Tibial artery (tissue), 4 donors: Measurements from ENCODE around the gene IQCE.

Experiments
- DNase-seq, 2 donors: peaks; one replicate each; pipeline ENCODE4 v3.0.0-alpha.2; 2019
- H3K27ac ChIP-seq, 2 donors: fragments of 200-600 bp; sonication (generic) in 1 of 2; 1 replicate in 1 of 2; 2 replicates in 1 of 2; pipeline ENCODE4 v1.5.1; 2018 to 2019; ENCODE audit warnings: mild to moderate bottlenecking in 1 of 2
- H3K27me3 ChIP-seq, 2 donors: fragments of 200-600 bp; sonication (generic) in 1 of 2; one replicate each; pipeline versions ENCODE4 v1.5.1 to v1.6.0; 2016 to 2019
- H3K36me3 ChIP-seq, 3 donors: fragments of 200-600 bp; sonication (generic) in 2 of 3; one replicate each; pipeline ENCODE4 v1.5.1; 2016 to 2019; ENCODE audit warnings: mild to moderate bottlenecking in 2 of 3
- H3K4me1 ChIP-seq, 4 donors: fragments of 200-600 bp; sonication (generic) in 2 of 4; 1 replicate in 3 of 4; 2 replicates in 1 of 4; pipeline ENCODE4 v1.5.1; 2016 to 2019
- H3K4me3 ChIP-seq, 2 donors: fragments of 200-600 bp; sonication (generic) in 1 of 2; 1 replicate in 1 of 2; 2 replicates in 1 of 2; pipeline ENCODE4 v1.5.1; 2018 to 2019; ENCODE audit warnings: mild to moderate bottlenecking in 2 of 2
- H3K9me3 ChIP-seq, 3 donors: fragments of 200-600 bp; sonication (generic) in 1 of 3; one replicate each; pipeline ENCODE4 v1.5.1; 2016 to 2019
- CTCF ChIP-seq, 2 experiments: fragments of 200-600 bp in 1 of 2; fragments of 450-650 bp in 1 of 2; IDR thresholded peaks; one replicate each; pipeline ENCODE4 v1.5.1; 2017 to 2019; ENCODE audit warnings: antibody characterized with exemption in 2 of 2, mild to moderate bottlenecking in 1 of 2, moderate library complexity in 1 of 2
- intact Hi-C: fragments of 100-400 bp; cut with DNase I; formaldehyde crosslinking; loops from one replicate; pipeline ENCODE4 v1.15.0; 2023; ENCODE audit warnings: low total_unique reads

Gene IQCE

DNA sequence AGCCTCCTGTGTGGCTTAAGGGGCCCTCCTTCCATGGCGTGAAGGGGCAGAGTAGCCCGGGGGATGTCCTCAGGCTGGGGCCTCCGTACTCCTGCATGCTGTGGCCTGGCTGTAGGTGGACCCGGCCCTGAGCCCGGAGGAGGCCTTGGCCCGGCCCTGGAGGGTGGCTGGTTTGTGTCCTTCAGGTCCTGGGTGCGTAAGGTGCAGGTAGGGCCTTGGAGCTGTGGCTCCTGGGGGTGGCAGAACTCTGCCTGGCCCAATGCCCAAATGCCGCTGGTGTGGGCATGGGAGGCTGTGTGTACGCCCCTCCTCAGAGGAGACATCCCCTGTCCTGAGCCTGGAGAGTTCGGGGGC lies 102.3 kb downstream of the IQCE start:
- TF ChIP-seq CTCF (IDR thresholded peaks at IDR 0.05): no peak
- peaks cover 0 to 12% (median 7%) of the 10 kb centered on the region in 4 donors for H3K4me1 ChIP-seq
- H3K27ac ChIP-seq: no peak overlapping the region
- intact Hi-C loops: no loop called here
- H3K9me3 ChIP-seq: no peaks in the 10 kb centered on the region
- no peak overlapping the region for H3K4me3 ChIP-seq
- H3K27me3 ChIP-seq: no peaks in the 10 kb centered on the region
- peaks cover 8 to 65% (median 38%) of the 10 kb centered on the region in 3 donors for H3K36me3 ChIP-seq
- no peak for DNase-seq

GRCh38 chr7:2661602-2662272 lies 103.0 kb downstream of the IQCE start:
- intact Hi-C loops: no loop called here
- Histone ChIP-seq H3K27ac (no peak overlapping the region), H3K9me3 (no peaks in the 10 kb centered on the region), H3K36me3 (peaks cover 2 to 59% (median 37%) of the 10 kb centered on the region in 3 donors), H3K4me1 (peaks cover 0 to 12% (median 7%) of the 10 kb centered on the region in 4 donors), H3K27me3 (no peaks in the 10 kb centered on the region), H3K4me3 (no peak overlapping the region)
- no peak for DNase-seq
- TF ChIP-seq CTCF (IDR thresholded peaks at IDR 0.05): no peak

- no peak for DNase-seq
- H3K4me1 ChIP-seq: peaks cover 0 to 12% (median 7%) of the 10 kb centered on the region in 4 donors
- H3K27ac ChIP-seq: no peak overlapping the region
- H3K4me3 ChIP-seq: no peak overlapping the region
- H3K9me3 ChIP-seq: no peaks in the 10 kb centered on the region
- H3K27me3 ChIP-seq: no peaks in the 10 kb centered on the region
- intact Hi-C loops: no loop called here
- TF ChIP-seq CTCF (IDR thresholded peaks at IDR 0.05): no peak
- H3K36me3 ChIP-seq: peaks cover 0 to 51% (median 37%) of the 10 kb centered on the region in 3 donors
Measured at GRCh38 chr7:2662273-2663120, 103.7 kb downstream of the IQCE start.

- Histone ChIP-seq H3K4me1 (peaks cover 0 to 12% (median 7%) of the 10 kb centered on the region in 4 donors), H3K27me3 (no peaks in the 10 kb centered on the region), H3K27ac (no peak overlapping the region), H3K36me3 (peaks cover 0 to 43% (median 34%) of the 10 kb centered on the region in 3 donors), H3K4me3 (no peak overlapping the region), H3K9me3 (no peaks in the 10 kb centered on the region)
- no peak for DNase-seq
- intact Hi-C loops: no loop called here
- TF ChIP-seq CTCF (IDR thresholded peaks at IDR 0.05): no peak
Measured at GRCh38 chr7:2663121-2663886, 104.5 kb downstream of the IQCE start.

- intact Hi-C loops: no loop called here
- no peak for TF ChIP-seq CTCF (IDR thresholded peaks at IDR 0.05)
- H3K4me3 ChIP-seq: no peak overlapping the region
- H3K9me3 ChIP-seq: no peaks in the 10 kb centered on the region
- no peak overlapping the region for H3K27ac ChIP-seq
- H3K36me3 ChIP-seq: peaks cover 0 to 36% (median 27%) of the 10 kb centered on the region in 3 donors
- DNase-seq: no peak
- H3K27me3 ChIP-seq: no peaks in the 10 kb centered on the region
- peaks cover 0 to 12% (median 7%) of the 10 kb centered on the region in 4 donors for H3K4me1 ChIP-seq
Measured at GRCh38 chr7:2663960-2664359, 105.2 kb downstream of the IQCE start.
